SK-N-SH (cell line): ENCODE measurements around the gene AZIN2. TPM values are rescaled to one million over a fixed set of nuclear protein-coding genes. Genes with fewer than 3 reads are reported as not detected.

Source experiments
- CTCF ChIA-PET: fragments of 300-600, 350-600 bp; formaldehyde crosslinking; extraction: SDS; loops from one replicate; lab custom pipeline; 2021; lab: Yijun Ruan, JAX
- POLR2A ChIA-PET: fragments of 350-600 bp; sonication (Branson Sonifier 250); formaldehyde crosslinking; extraction: SDS; loops from one replicate; lab custom pipeline; 2020; ENCODE audit warnings: antibody characterized with exemption, inconsistent platforms; lab: Yijun Ruan, JAX
- DNase-seq: peaks from one replicate; pipeline ENCODE4 v3.0.0; 2012
- H2AFZ ChIP-seq: fragments of 200-600 bp; sonication (generic); 2 replicates; pipeline ENCODE4 v1.8.1; 2016; ENCODE audit warnings: antibody characterized with exemption, mild to moderate bottlenecking, low read depth
- H3F3A ChIP-seq: fragments of 200-600 bp; sonication (generic); replicated peaks from 2 replicates; pipeline ENCODE3; 2016; ENCODE audit warnings: antibody characterized with exemption, mild to moderate bottlenecking; ENCODE audit not compliant: insufficient read depth
- H3K27ac ChIP-seq, 2 experiments: fragments of 200-500 bp in 1 of 2; fragments of 200-600 bp in 1 of 2; sonication (Bioruptor generic) in 1 of 2; sonication (generic), shearing (Covaris generic) in 1 of 2; 2 replicates each; pipeline versions ENCODE4 v1.5.1 to v1.6.1; 2014 to 2016; ENCODE audit warnings: low read depth in 2 of 2, inconsistent platforms in 1 of 2, low read length in 1 of 2, mild to moderate bottlenecking in 1 of 2, mixed read lengths in 1 of 2
- H3K27me3 ChIP-seq: fragments of 200-600 bp; sonication (generic), shearing (Covaris generic); 2 replicates; pipeline ENCODE4 v1.6.1; 2016; ENCODE audit warnings: mixed run types; ENCODE audit not compliant: insufficient read depth
- H3K36me3 ChIP-seq, 2 experiments: fragments of 200-500 bp in 1 of 2; fragments of 200-600 bp in 1 of 2; sonication (Bioruptor generic) in 1 of 2; sonication (generic) in 1 of 2; replicated peaks in 1 of 2; 2 replicates each; pipeline versions ENCODE3 to v1.5.1; 2014 to 2016; ENCODE audit warnings: low read length in 1 of 2, mild to moderate bottlenecking in 1 of 2; ENCODE audit not compliant: insufficient read depth in 2 of 2, control insufficient read depth in 1 of 2
- H3K4me1 ChIP-seq, 2 experiments: fragments of 200-500 bp in 1 of 2; fragments of 200-600 bp in 1 of 2; sonication (Bioruptor generic) in 1 of 2; sonication (generic), shearing (Covaris generic) in 1 of 2; 2 replicates each; pipeline versions ENCODE4 v1.5.1 to v1.6.1; 2014 to 2016; ENCODE audit warnings: low read depth in 1 of 2, low read length in 1 of 2, mixed run types in 1 of 2; ENCODE audit not compliant: insufficient read depth in 2 of 2, control insufficient read depth in 1 of 2
- H3K4me2 ChIP-seq: fragments of 200-600 bp; sonication (generic), shearing (Covaris generic); 2 replicates; pipeline ENCODE4 v1.6.1; 2017; ENCODE audit warnings: mixed run types
- H3K4me3 ChIP-seq, 2 experiments: fragments of 200-500 bp in 1 of 2; fragments of 200-600 bp in 1 of 2; sonication (Bioruptor generic) in 1 of 2; sonication (generic), shearing (Covaris generic) in 1 of 2; 2 replicates each; pipeline versions ENCODE4 v1.5.1 to v1.8.1; 2014 to 2016; ENCODE audit warnings: low read depth in 2 of 2, inconsistent platforms in 1 of 2, low read length in 1 of 2, mild to moderate bottlenecking in 1 of 2, mixed read lengths in 1 of 2, moderate library complexity in 1 of 2
- H3K79me2 ChIP-seq: fragments of 200-600 bp; sonication (generic); 2 replicates; pipeline ENCODE4 v1.8.1; 2017; ENCODE audit warnings: mild to moderate bottlenecking; ENCODE audit not compliant: insufficient read depth
- H3K9ac ChIP-seq: fragments of 200-600 bp; sonication (generic); 2 replicates; pipeline ENCODE4 v1.6.1; 2017; ENCODE audit warnings: mixed run types
- H3K9me2 ChIP-seq: fragments of 200-600 bp; sonication (generic); 2 replicates; pipeline ENCODE4 v1.6.1; 2017; ENCODE audit warnings: mixed run types
- H3K9me3 ChIP-seq: fragments of 200-600 bp; sonication (generic); 2 replicates; pipeline ENCODE4 v1.6.1; 2017; ENCODE audit warnings: mixed run types, mild to moderate bottlenecking, moderate library complexity
- H4K20me1 ChIP-seq: fragments of 200-600 bp; sonication (generic); 2 replicates; pipeline ENCODE4 v1.6.1; 2017; ENCODE audit warnings: mild to moderate bottlenecking, mixed run types; ENCODE audit not compliant: insufficient read depth
- EP300 ChIP-seq, 2 experiments: IDR thresholded peaks; 2 replicates each; pipeline versions ENCODE4 v1.4.0 to v1.6.1; 2012; ENCODE audit warnings: borderline replicate concordance in 1 of 2, low read depth in 1 of 2, low read length in 1 of 2
- EZH2phosphoT487 ChIP-seq: fragments of 200-600 bp; sonication (generic); IDR thresholded peaks from 2 replicates; pipeline ENCODE4 v1.6.1; 2017; ENCODE audit warnings: low read depth, mixed run types, mild to moderate bottlenecking, antibody characterized with exemption, moderate library complexity, borderline replicate concordance
- GABPA ChIP-seq: IDR thresholded peaks from 2 replicates; pipeline ENCODE4 v1.4.0; 2012; ENCODE audit warnings: low read depth, mild to moderate bottlenecking
- GATA2 ChIP-seq: sonication (generic); formaldehyde crosslinking; IDR thresholded peaks from 2 replicates; pipeline ENCODE4 v1.5.0; 2020; ENCODE audit warnings: mild to moderate bottlenecking, missing genetic modification reagents
- MEF2A ChIP-seq: IDR thresholded peaks from 2 replicates; pipeline ENCODE4 v1.4.0; 2012; ENCODE audit warnings: low read depth, borderline replicate concordance
- NFIC ChIP-seq: IDR thresholded peaks from 2 replicates; pipeline ENCODE4 v1.4.0; 2012; ENCODE audit warnings: borderline replicate concordance
- RAD21 ChIP-seq: IDR thresholded peaks from 2 replicates; pipeline ENCODE4 v1.6.1; 2012; ENCODE audit warnings: mild to moderate bottlenecking, low read length
- RXRA ChIP-seq: IDR thresholded peaks from 2 replicates; pipeline ENCODE4 v1.4.0; 2012; ENCODE audit warnings: low read depth, mild to moderate bottlenecking, borderline replicate concordance
- SIN3A ChIP-seq: IDR thresholded peaks from 2 replicates; pipeline ENCODE4 v1.6.1; 2012; ENCODE audit warnings: low read depth, mild to moderate bottlenecking, low read length, moderate library complexity, borderline replicate concordance
- WGBS: methylation state at CpG from one replicate; pipeline ENCODE4 v1.1.6; 2017; ENCODE audit warnings: low lambda C conversion rate; 5-methylcytosine and 5-hydroxymethylcytosine counted together
- polyA plus RNA-seq, 3 experiments: library from polyadenylated mRNA; depleted of rRNA; stranded (reverse); fragments of >200 nt; gene quantifications; 2 replicates each; pipeline ENCODE4 v1.2.3, GENCODE V29; 2012
- TF ChIP-seq, protein P1 (sequence below): IDR thresholded peaks from 2 replicates; pipeline ENCODE4; 2012
- TF ChIP-seq, protein P2 (sequence below): fragments of 150-350 bp; IDR thresholded peaks from 2 replicates; pipeline ENCODE4 v1.6.1; 2016; ENCODE audit warnings: mild to moderate bottlenecking, low read depth, low read length
- TF ChIP-seq, protein P3 (sequence below): IDR thresholded peaks from 2 replicates; pipeline ENCODE4 v1.6.1; 2012; ENCODE audit warnings: mild to moderate bottlenecking, low read depth, low read length, moderate library complexity
- TF ChIP-seq, protein P4 (sequence below): fragments of 200-600 bp; sonication (generic); IDR thresholded peaks from 2 replicates; pipeline ENCODE4 v1.6.1; 2017; ENCODE audit warnings: antibody characterized with exemption, mild to moderate bottlenecking, moderate library complexity
- TF ChIP-seq, protein P5 (sequence below): IDR thresholded peaks from 2 replicates; pipeline ENCODE4 v1.4.0; 2012; ENCODE audit warnings: low read depth, borderline replicate concordance

Gene AZIN2
- polyA plus RNA-seq, 1 of the 3 experiments (the other 2 are of a cell fraction): 17.8 TPM

DNA sequence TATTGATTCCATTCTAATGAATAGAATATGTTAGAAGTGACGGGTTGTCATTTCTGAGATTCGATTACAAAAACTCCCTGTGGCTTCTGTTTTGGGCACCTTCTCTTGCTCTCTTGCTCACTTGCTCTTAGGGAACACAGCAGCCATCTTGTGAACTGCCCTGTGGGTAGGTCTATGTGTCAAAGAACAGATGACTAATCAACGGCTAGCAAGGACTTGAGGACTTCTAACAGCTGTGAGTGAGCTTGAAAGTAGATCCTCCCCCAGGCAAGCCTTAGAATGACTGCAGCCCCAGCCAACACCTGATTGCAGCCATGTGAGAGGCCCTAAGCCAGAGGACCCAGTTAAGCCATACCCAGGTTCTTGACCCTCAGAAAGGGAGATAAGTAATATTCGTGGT is 49.3 kb downstream of the AZIN2 start:
- 67% methylated on average over 4 of the region's 4 CpGs for WGBS

More for the DNA sequence above, 49.3 kb downstream of the AZIN2 start:
- H3K27ac ChIP-seq: no peak overlapping the region
- ChIA-PET CTCF (interaction anchor here (1.0 kb wide), 2 partner anchors 341 to 483 kb away, joined by 3 read pairs; no protein-coding TSS in a partner anchor), POLR2A (no interaction called here)
- no peak overlapping the region for H3K9ac ChIP-seq
- peaks cover 12 to 16% of the 10 kb centered on the region in 2 experiments for H3K4me1 ChIP-seq
- no peak overlapping the region for H3K4me2 ChIP-seq
- H2AFZ ChIP-seq: no peak overlapping the region
- no peaks in the 10 kb centered on the region for H3K27me3 ChIP-seq
- H3K9me3 ChIP-seq: no peaks in the 10 kb centered on the region
- no peaks in the 10 kb centered on the region for H3K9me2 ChIP-seq
- H3K36me3 ChIP-seq: no peaks in the 10 kb centered on the region
- no peaks in the 10 kb centered on the region for H4K20me1 ChIP-seq
- TF ChIP-seq EP300 (IDR thresholded peaks at IDR 0.05; ENCODE audit: borderline replicate concordance in 1 of 2, low read depth in 1 of 2, low read length in 1 of 2) (no peak), MEF2A (no peak), GABPA (no peak), EZH2phosphoT487 (no peak), NFIC (no peak), GATA2 (CRISPR knock-in tag) (no peak), RXRA (no peak), SIN3A (no peak), RAD21 (no peak)
- TF ChIP-seq, protein P1, sequence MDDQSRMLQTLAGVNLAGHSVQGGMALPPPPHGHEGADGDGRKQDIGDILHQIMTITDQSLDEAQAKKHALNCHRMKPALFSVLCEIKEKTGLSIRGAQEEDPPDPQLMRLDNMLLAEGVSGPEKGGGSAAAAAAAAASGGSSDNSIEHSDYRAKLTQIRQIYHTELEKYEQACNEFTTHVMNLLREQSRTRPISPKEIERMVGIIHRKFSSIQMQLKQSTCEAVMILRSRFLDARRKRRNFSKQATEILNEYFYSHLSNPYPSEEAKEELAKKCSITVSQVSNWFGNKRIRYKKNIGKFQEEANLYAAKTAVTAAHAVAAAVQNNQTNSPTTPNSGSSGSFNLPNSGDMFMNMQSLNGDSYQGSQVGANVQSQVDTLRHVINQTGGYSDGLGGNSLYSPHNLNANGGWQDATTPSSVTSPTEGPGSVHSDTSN: no peak
- TF ChIP-seq, protein P2, sequence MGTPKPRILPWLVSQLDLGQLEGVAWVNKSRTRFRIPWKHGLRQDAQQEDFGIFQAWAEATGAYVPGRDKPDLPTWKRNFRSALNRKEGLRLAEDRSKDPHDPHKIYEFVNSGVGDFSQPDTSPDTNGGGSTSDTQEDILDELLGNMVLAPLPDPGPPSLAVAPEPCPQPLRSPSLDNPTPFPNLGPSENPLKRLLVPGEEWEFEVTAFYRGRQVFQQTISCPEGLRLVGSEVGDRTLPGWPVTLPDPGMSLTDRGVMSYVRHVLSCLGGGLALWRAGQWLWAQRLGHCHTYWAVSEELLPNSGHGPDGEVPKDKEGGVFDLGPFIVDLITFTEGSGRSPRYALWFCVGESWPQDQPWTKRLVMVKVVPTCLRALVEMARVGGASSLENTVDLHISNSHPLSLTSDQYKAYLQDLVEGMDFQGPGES: no peak
- TF ChIP-seq, protein P3, sequence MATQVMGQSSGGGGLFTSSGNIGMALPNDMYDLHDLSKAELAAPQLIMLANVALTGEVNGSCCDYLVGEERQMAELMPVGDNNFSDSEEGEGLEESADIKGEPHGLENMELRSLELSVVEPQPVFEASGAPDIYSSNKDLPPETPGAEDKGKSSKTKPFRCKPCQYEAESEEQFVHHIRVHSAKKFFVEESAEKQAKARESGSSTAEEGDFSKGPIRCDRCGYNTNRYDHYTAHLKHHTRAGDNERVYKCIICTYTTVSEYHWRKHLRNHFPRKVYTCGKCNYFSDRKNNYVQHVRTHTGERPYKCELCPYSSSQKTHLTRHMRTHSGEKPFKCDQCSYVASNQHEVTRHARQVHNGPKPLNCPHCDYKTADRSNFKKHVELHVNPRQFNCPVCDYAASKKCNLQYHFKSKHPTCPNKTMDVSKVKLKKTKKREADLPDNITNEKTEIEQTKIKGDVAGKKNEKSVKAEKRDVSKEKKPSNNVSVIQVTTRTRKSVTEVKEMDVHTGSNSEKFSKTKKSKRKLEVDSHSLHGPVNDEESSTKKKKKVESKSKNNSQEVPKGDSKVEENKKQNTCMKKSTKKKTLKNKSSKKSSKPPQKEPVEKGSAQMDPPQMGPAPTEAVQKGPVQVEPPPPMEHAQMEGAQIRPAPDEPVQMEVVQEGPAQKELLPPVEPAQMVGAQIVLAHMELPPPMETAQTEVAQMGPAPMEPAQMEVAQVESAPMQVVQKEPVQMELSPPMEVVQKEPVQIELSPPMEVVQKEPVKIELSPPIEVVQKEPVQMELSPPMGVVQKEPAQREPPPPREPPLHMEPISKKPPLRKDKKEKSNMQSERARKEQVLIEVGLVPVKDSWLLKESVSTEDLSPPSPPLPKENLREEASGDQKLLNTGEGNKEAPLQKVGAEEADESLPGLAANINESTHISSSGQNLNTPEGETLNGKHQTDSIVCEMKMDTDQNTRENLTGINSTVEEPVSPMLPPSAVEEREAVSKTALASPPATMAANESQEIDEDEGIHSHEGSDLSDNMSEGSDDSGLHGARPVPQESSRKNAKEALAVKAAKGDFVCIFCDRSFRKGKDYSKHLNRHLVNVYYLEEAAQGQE: no peak
- TF ChIP-seq, protein P4, sequence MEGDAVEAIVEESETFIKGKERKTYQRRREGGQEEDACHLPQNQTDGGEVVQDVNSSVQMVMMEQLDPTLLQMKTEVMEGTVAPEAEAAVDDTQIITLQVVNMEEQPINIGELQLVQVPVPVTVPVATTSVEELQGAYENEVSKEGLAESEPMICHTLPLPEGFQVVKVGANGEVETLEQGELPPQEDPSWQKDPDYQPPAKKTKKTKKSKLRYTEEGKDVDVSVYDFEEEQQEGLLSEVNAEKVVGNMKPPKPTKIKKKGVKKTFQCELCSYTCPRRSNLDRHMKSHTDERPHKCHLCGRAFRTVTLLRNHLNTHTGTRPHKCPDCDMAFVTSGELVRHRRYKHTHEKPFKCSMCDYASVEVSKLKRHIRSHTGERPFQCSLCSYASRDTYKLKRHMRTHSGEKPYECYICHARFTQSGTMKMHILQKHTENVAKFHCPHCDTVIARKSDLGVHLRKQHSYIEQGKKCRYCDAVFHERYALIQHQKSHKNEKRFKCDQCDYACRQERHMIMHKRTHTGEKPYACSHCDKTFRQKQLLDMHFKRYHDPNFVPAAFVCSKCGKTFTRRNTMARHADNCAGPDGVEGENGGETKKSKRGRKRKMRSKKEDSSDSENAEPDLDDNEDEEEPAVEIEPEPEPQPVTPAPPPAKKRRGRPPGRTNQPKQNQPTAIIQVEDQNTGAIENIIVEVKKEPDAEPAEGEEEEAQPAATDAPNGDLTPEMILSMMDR: no peak
- TF ChIP-seq, protein P5, sequence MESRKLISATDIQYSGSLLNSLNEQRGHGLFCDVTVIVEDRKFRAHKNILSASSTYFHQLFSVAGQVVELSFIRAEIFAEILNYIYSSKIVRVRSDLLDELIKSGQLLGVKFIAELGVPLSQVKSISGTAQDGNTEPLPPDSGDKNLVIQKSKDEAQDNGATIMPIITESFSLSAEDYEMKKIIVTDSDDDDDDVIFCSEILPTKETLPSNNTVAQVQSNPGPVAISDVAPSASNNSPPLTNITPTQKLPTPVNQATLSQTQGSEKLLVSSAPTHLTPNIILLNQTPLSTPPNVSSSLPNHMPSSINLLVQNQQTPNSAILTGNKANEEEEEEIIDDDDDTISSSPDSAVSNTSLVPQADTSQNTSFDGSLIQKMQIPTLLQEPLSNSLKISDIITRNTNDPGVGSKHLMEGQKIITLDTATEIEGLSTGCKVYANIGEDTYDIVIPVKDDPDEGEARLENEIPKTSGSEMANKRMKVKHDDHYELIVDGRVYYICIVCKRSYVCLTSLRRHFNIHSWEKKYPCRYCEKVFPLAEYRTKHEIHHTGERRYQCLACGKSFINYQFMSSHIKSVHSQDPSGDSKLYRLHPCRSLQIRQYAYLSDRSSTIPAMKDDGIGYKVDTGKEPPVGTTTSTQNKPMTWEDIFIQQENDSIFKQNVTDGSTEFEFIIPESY: no peak
- no peak overlapping the region for H3K4me3 ChIP-seq
- no peak for DNase-seq
- peaks cover 7% of the 10 kb centered on the region for H3F3A ChIP-seq
- peaks cover 21% of the 10 kb centered on the region for H3K79me2 ChIP-seq
